ENCODE measurements around the gene CRCP. TPM values are rescaled to one million over a fixed set of nuclear protein-coding genes. Genes with fewer than 3 reads are reported as not detected.

The CRCP gene
- total and polyA plus RNA-seq, 2 of the 13 experiments (the other 11 are each of a cell fraction or from before 2014, with no cell fraction given), result 22.7 to 31.0 TPM

- no peak for TF ChIP-seq ZNF138 (CRISPR knock-in tag; IDR thresholded peaks at IDR 0.05; ENCODE audit: low read depth)
- TF ChIP-seq ZBTB43 (CRISPR knock-in tag; conservative IDR thresholded peaks at IDR 0.05), result no peak
- TF ChIP-seq AGO1 (IDR thresholded peaks at IDR 0.05; ENCODE audit: low read depth, low read length, poor library complexity, severe bottlenecking), result no peak
- TF ChIP-seq SMAD3 (CRISPR knock-in tag; IDR thresholded peaks at IDR 0.05), result peak; percentile 78
- peak; percentile 43 for TF ChIP-seq IKZF5 (CRISPR knock-in tag; IDR thresholded peaks at IDR 0.05)
- TF ChIP-seq RXRA (CRISPR knock-in tag; IDR thresholded peaks at IDR 0.05), result peak; percentile 81
- TF ChIP-seq ZBTB21 (CRISPR knock-in tag; IDR thresholded peaks at IDR 0.05), result no peak
- 0 out of 2 replicates have a peak, but pooled peaks have one; percentile 52 for TF ChIP-seq ESRRA (CRISPR knock-in tag; IDR thresholded peaks at IDR 0.05; ENCODE audit: low read depth)
- peak; percentile 78 for TF ChIP-seq CEBPG (CRISPR knock-in tag; IDR thresholded peaks at IDR 0.05)
- no peak for TF ChIP-seq RBFOX2 (IDR thresholded peaks at IDR 0.05; ENCODE audit: low read depth, low read length)
- TF ChIP-seq JARID2 (CRISPR knock-in tag; IDR thresholded peaks at IDR 0.05; ENCODE audit: insufficient replicate concordance), result no peak
- peak; percentile 52 for TF ChIP-seq KAT8 (CRISPR knock-in tag; IDR thresholded peaks at IDR 0.05)
- TF ChIP-seq, protein P1, sequence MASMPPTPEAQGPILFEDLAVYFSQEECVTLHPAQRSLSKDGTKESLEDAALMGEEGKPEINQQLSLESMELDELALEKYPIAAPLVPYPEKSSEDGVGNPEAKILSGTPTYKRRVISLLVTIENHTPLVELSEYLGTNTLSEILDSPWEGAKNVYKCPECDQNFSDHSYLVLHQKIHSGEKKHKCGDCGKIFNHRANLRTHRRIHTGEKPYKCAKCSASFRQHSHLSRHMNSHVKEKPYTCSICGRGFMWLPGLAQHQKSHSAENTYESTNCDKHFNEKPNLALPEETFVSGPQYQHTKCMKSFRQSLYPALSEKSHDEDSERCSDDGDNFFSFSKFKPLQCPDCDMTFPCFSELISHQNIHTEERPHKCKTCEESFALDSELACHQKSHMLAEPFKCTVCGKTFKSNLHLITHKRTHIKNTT (CRISPR knock-in tag; IDR thresholded peaks at IDR 0.05), result no peak
- TF ChIP-seq RORA (CRISPR knock-in tag; IDR thresholded peaks at IDR 0.05), result no peak
- TF ChIP-seq, protein P2, sequence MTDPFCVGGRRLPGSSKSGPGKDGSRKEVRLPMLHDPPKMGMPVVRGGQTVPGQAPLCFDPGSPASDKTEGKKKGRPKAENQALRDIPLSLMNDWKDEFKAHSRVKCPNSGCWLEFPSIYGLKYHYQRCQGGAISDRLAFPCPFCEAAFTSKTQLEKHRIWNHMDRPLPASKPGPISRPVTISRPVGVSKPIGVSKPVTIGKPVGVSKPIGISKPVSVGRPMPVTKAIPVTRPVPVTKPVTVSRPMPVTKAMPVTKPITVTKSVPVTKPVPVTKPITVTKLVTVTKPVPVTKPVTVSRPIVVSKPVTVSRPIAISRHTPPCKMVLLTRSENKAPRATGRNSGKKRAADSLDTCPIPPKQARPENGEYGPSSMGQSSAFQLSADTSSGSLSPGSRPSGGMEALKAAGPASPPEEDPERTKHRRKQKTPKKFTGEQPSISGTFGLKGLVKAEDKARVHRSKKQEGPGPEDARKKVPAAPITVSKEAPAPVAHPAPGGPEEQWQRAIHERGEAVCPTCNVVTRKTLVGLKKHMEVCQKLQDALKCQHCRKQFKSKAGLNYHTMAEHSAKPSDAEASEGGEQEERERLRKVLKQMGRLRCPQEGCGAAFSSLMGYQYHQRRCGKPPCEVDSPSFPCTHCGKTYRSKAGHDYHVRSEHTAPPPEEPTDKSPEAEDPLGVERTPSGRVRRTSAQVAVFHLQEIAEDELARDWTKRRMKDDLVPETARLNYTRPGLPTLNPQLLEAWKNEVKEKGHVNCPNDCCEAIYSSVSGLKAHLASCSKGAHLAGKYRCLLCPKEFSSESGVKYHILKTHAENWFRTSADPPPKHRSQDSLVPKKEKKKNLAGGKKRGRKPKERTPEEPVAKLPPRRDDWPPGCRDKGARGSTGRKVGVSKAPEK (CRISPR knock-in tag; IDR thresholded peaks at IDR 0.05; ENCODE audit: borderline replicate concordance), result peak; percentile 53; the same call in 1 of the 2 replicates
- peak; percentile 81 for TF ChIP-seq SOX5 (CRISPR knock-in tag; IDR thresholded peaks at IDR 0.05; ENCODE audit: borderline replicate concordance)
- no peak for TF ChIP-seq SP1 (IDR thresholded peaks at IDR 0.05)
- no peak for TF ChIP-seq SP1 (CRISPR knock-in tag; IDR thresholded peaks at IDR 0.05)
- no peak for TF ChIP-seq ZNF549 (CRISPR knock-in tag; IDR thresholded peaks at IDR 0.05)
- peak; percentile 77 for TF ChIP-seq IRF2 (CRISPR knock-in tag; IDR thresholded peaks at IDR 0.05)
- TF ChIP-seq ZNF792 (CRISPR knock-in tag; IDR thresholded peaks at IDR 0.05), result peak; percentile 60; the same call in 1 of the 2 replicates
- TF ChIP-seq, protein P3, sequence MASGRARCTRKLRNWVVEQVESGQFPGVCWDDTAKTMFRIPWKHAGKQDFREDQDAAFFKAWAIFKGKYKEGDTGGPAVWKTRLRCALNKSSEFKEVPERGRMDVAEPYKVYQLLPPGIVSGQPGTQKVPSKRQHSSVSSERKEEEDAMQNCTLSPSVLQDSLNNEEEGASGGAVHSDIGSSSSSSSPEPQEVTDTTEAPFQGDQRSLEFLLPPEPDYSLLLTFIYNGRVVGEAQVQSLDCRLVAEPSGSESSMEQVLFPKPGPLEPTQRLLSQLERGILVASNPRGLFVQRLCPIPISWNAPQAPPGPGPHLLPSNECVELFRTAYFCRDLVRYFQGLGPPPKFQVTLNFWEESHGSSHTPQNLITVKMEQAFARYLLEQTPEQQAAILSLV (CRISPR knock-in tag; IDR thresholded peaks at IDR 0.05; ENCODE audit: borderline replicate concordance), result no peak
- no peak for TF ChIP-seq MEIS1 (CRISPR knock-in tag; IDR thresholded peaks at IDR 0.05; ENCODE audit: borderline replicate concordance)
- peak; percentile 74 for TF ChIP-seq SKI (IDR thresholded peaks at IDR 0.05; ENCODE audit: partially characterized antibody)
- TF ChIP-seq ZBTB38 (CRISPR knock-in tag; IDR thresholded peaks at IDR 0.05), result 0 out of 2 replicates have a peak, but pooled peaks have one; percentile 26
- no peak for TF ChIP-seq CREB1 (IDR thresholded peaks at IDR 0.05)
- TF ChIP-seq CREB1 (CRISPR knock-in tag; IDR thresholded peaks at IDR 0.05), result no peak
Measured at GRCh38 chr7:66142334-66142733, 27.7 kb downstream of the CRCP start (continued).

Data from HepG2 (cell line).